NCI-H2196 (cell line): ENCODE data around the gene APCDD1L.
"Not testable (repeated sequence)": the region's sequence is repeated elsewhere in the genome, so short reads cannot be mapped to it uniquely, and the experiment has no call there.

Source experiments
- DNase-seq: peaks from one replicate; lab custom pipeline; 2025; ENCODE audit not compliant: unreplicated experiment; lab: John Stamatoyannopoulos, UW

Gene APCDD1L

DNA sequence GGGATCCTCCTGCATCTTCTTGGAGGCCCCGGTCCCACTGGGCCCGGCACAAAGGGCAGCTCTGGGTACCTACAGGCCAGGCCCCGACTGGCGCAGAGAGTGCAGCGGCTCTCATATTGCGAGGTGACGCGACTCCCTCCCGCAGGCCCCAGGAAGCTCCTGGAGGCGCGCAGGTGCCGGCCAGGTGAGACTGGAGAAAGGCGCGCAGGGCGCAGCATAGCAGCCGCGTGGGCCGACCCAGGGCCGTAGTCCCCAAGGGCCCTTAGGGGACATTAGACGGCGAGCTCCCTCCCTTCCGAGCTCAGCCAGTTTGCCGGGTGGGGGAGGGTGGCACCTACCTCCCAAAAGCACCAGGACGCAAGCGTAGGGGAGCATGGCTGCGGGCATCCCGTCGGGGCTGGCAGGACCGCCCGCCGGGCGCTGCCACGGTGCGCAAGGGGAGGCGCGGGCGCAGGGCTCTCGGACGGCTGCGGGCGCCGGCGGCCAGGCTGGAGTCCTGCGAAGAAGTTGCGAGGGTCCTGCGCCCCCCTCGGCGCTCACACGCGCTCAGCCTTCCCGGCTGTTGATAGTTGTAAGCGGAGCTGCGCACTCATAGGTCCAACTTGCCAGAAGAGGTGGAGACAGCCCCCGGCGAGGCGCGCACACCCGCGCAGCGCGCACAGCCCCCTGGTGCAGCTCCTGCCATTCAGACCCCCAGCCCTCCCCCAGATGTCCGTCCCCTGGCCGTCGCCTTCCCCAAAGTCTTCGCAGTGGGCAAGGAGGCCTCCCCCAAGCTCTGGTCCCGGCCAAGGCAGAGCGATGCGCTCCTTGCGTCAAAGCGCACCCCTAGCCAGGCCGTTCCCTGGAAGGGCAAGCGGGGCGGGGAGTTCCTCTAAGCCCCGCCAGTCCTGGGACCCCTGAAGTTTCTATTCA, 622 bp downstream of the APCDD1L start:
- DNase-seq: no peak

DNA sequence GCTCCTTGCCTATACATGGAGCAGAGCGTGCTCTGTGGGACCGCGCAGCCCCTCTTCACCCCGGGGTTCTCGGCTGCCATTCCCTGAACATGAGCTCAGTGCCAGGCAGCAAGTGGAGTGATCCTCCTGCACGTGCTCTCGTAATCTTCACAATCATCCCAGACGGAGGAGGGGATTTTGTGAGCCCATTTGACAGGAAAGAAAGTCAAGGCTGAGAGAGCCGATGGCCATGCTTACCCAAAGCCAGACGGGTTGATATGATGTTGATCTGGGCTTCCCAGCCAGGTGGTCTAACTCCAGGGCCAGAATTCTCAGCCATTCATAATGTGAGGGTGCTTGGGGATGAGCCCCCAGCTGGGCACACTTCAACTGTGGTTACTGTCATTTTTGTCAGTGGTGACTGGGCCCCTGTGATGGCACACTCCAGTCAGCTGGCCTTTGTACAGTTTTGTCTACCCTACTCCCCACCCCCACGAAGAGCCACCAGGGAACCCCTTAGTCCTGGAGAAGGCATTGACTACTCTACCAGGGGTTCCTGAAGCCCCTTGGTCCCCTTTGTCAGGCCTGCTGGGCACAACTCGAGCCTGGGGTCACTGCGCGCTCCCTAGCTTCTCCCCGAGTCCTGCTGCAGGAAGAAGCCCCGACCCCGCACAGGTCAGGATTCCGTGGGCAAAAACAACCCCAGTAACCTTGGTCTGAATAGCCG, 1.5 kb downstream of the APCDD1L start:
- DNase-seq: no peak

DNA sequence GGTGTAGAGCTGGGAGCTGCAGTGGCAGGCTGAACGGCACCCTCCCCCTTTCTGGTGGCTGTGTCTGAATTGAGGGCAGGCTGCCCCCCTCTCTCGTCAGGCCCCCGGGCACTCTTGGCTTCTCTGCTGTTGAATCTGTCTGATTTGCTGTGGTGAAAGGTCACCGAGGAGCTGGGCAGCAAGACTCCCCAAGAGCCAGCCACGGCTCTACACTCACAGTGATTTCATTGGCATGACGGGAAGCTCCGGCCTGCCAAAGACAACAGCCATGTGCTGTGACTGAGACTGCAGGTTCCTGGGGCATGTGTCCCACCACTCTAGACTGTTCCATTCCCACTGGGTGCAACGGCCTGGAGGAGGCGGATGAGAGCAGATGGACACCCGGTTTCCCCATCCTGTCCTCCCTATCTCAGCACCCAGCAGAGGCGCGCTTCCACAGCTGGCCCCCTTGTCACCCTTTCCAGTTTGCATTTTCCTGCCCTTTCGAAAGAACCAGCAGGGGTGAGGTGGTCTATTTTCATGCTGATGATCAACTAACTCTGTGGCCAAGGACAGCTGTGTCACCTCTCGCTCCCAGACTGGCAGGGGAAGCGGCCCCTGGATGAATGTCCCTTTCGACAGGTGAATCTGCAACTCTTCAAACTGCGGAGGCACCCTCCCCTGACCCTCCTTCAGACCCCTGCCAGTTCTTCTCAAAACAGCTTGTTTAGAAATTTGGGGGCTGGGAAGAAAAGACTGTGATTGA, 2.2 kb downstream of the APCDD1L start:
- no peak for DNase-seq

DNA sequence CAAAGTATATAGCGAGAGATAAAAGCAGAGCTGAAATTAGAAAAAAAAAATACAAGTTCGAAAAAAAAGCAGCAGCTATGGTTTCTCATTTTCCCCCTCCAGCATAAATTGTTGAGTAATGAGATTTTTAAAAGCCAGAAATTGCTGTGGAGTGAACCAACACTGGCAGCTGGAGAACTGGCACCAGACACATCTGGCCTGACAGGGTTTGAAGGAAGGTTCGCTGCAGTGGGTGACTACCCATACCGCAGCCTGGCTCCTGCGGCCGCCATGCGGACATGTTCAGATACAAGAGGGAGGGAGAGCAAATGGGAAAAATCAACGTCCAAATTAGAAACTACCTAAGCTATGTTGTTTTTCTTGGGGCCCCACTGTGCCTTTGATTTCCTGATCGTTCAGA, 3.3 kb downstream of the APCDD1L start:
- no peak for DNase-seq

DNA sequence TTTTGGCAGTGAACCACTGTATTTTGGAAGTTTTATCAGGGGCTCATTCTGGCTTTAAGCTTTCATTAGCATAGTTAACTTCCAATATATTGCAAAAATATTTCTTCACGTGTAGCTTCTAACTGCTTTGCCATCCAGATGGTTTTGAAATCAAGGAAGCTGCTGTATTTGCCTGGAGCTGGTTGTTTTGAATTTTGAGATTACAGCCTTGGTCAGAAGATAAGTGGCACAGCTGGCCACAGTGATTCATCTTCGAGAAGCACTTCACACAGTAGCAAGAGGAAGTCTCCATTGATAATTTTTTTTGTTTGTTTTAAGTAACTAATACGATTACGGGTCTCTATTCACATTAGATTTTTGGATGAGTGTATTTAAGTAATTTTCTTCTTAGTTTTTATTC, 3.8 kb downstream of the APCDD1L start:
- no peak for DNase-seq

DNA sequence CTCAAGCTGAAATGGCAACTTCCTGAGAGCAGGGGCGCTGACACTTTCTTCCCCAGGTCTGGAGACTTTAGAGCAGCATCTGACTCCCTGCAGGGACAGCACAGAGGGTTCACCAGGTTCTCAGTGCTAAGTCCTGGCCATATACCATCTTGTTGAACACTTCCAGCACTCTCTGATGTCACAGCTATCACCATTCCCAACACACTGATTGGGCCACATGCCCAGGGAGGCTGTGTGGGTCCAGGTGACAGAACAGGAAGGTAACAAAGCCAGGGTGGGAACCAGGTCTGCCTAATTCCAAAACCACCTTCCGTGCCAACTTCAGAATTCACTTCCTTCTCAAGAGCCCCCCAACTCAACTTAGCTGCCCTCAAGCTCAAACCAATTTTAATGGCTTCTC, 4.3 kb downstream of the APCDD1L start:
- no peak for DNase-seq

DNA sequence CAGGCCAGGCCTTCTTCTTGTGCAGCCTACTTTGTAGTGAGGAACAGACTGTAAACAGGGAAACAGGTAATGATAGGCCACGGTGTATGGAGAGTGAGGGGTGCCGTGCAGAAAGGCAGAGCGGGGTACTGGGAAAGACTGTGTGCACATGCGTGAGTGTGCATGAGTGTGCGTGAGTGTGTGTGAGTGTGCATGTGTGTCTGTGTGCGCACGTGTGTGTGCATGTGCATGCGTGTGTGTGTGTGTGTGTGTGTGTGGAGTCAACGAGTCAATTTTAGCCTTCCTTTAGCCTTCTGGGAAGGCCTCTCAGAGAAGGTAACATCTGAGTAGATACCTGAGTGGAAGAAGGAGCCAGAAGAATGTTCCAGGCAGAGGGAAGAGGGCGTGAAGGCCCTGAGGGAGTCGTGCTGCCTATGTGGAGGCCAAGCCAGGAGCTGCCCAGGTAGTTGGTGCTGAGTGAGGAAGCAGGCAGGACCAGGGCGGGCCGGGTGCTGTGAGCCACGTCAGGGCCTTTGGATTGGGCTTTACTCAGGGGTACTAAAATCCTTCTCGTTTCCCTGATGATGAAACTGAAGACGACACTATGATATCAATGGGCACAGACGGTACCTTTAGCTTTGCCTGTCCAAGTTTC, 6.3 kb downstream of the APCDD1L start:
- DNase-seq: no peak

DNA sequence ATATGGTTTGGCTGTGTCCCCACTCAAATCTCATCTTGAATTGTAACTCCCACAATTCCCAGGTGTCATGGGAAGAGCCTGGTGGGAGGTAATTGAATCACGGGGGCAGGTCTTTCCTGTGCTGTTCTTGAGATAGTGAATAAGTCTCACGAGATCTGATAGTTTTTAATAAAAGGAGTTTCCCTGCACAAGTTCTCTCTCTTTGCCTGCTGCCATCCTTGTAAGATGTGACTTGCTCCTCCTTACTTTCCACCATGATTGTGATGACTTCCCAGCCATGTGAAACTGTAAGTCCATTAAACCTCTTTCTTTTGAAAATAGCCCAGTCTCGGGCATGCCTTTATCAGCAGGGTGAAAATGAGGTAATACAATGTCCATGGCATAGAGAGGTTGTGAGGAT, 8.2 kb downstream of the APCDD1L start:
- not testable (repeated sequence) for DNase-seq

DNA sequence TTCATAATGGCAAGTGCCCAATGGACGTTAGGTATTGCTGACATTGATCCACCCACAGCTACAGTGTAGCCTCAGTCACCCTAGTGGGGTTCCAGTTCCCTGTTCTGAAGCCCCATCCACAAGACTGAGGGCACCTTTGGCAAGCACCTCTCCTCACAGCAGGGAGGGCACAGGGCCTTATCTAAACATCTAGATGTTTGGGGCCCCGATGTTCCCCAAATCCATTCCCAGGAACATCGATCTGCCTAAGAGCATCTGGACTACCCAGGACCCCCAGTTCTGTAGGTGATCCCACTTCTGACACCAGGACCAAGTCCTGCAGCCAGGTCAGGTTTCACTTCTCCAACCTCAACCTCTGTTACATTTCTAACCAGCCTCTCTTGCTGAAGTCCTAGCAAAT, 10.6 kb downstream of the APCDD1L start:
- DNase-seq: no peak

DNA sequence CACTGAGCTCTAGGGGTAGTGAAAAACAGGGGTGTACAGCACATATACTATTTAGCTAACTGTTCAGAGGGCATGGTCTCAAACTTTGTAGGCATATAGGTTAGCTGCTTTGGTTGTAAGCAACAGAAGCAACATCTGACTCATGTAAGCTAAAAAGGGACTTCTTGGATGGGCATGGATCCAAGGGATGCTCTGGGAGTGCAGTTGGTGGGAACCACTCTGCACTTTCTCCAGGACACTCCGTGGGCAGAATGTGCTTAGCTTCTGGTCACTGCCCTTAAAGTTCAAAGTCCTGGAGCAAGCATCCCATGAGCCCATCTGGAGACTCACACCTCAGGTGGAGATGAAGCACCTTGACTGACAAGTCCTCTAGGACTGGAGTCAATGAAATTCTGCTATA, 11.5 kb downstream of the APCDD1L start:
- no peak for DNase-seq

DNA sequence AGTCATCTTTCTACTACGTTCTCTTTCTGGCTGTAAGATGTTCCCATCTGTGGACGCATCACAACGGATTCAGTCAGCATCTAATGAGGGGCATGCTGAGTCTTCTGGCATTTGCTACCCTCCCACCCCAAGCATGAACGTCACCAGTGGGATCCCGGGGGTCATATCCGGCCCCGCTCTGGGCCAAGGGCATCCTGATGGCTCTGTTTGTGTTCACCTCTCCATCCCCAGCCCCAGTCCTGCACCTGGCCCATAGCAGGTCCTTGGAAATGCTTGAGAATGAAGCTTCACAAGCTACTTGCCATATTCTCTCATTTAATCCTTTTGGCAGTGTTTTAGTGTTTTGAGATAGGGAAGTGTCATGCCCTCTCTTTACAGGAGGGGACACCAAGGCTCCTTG, 14.9 kb downstream of the APCDD1L start:
- DNase-seq: no peak

DNA sequence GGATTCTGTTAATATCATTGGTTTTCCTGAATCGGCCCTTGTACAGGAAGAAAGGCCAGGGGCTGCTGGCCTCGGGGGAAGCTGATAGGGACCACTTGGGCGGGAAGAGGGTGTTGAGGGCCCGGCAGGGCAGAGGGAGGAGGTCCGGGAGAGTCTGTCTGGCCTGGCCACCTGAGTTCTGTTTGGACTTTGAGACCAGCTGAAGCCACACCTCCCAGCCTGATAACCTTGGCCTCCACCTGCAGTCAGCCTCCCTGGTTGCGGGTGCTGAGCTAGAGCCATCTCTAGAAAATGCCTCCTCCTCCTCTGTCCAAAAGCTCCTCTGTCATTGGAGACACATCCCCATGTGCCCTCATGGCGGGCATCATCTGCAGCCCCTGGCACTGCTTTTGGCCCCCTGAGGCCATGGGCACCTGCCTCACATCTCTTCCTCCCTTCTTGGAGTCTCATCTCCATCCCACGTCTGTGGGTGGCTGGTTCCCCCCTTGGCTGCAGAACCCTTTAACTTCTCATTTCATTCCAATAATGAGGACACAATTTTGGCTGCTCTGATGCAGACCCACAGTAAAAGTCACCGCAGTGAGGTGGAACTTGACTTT, 16.6 kb downstream of the APCDD1L start:
- no peak for DNase-seq

DNA sequence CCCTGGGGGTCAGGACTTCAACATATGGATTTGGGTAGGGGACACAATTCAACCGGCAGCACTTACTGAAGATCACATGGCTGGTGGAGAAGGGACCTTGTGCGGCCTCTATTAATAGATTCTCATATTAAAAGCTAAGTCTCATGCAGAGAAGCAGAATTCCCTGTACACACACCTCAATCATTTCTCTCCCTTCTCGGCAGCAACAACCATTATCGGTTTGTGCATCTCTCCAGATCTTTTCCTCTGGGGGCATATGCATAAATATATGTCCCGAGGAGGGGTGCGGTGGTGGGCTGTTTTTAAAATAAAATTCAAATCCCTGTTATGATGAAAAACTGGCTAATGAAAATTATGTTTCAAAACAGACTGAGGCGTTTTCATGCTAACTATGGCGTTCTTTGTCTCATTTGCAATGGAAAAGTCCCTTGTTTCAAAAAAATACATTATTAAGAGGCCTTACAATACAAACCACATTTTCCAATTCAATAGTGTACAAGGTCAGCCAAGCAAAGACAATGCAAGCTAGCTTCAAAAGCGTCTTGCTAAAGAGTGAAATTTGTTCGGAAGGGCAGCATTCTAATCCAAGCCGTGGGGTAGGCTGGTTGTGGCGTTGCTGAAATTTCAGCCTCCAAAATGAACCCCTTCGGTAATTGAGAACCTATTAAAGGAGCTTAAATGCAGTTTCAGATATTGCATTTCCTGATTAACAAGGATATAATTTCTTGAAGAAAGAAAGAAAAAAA, 17.3 kb downstream of the APCDD1L start:
- no peak for DNase-seq

DNA sequence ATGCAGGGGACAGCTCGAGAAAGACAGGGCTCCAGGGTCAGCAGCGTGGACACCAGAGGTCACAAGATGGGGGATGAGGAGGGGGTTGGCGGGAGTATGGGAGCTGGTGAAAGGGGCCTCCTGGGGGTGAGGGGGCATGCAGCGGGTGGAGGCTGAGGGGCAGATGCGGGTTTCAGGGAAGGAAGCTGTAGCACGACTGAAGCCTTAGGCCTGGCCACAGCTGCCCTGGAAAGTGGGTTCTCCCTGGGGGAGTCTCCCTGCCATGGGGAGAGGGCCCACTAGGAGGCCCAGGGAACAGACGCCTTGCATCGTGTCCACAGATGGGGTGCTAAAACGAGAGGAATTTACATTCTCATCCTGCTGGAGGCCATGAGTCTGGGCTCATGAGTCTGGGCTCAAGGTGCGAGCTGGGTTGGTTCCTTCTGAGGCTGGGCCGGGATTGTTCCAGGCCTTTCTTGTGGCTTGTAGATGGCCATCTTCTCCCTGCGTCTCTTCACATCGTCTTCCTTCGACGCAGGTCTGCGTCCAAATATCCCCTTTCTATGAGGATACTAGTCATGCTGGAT, 18.0 kb downstream of the APCDD1L start:
- DNase-seq: no peak

DNA sequence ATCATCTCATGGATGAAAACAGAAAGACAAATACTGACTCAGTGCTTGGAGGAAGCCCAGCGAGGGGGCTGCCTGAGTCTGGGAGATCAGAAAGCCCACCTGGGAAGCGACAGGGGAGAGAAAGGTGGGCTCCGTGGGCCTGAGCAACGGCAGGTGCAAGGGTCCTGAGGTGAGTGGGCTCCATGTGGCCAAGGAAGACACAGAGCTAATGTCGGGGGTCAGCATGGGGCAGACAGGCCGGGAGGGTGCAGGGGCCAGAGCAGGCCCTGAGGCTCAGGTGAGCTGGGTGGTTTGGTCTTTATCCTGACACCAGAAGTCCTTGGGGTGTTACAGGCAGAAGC, 18.8 kb downstream of the APCDD1L start:
- DNase-seq: no peak

DNA sequence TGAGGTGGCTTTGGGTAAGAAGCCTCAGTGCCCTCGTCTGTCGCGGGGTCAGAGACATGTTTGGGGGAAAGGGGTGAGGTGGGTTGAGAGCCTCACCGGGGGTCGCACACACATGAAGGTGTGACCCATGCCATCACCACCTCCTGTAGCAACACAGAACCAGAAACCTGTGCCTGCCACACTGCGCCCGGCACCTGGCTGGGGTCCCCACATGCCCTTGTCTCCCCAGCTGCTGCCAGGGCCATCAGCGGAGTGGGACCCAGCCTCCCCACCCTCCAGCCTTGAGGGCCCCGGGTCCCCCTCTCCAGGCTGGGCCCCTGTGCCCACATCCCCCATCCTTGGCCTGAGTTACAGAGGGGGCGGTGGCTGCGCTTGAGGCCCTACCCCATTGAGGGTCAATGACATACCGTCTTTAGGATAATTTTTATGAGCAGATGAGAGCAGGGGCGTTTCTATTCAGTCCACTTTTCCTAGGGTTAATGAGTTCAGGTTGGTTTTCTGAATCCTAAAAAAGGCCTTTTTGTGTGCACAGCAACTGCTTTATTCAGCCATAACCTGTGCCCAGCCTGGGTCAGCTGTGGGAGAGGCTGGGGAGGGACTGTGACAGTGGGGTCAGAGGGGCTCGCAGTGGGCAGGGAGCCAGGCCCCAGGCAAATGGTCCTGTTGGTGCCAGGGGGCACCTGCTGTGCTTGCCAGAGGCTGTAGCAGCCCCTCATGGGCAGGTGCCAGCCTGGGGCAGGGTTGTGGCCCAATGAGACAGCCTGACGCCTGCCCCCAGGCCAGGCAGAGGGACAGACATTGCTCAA, 19.4 kb downstream of the APCDD1L start:
- DNase-seq: no peak

DNA sequence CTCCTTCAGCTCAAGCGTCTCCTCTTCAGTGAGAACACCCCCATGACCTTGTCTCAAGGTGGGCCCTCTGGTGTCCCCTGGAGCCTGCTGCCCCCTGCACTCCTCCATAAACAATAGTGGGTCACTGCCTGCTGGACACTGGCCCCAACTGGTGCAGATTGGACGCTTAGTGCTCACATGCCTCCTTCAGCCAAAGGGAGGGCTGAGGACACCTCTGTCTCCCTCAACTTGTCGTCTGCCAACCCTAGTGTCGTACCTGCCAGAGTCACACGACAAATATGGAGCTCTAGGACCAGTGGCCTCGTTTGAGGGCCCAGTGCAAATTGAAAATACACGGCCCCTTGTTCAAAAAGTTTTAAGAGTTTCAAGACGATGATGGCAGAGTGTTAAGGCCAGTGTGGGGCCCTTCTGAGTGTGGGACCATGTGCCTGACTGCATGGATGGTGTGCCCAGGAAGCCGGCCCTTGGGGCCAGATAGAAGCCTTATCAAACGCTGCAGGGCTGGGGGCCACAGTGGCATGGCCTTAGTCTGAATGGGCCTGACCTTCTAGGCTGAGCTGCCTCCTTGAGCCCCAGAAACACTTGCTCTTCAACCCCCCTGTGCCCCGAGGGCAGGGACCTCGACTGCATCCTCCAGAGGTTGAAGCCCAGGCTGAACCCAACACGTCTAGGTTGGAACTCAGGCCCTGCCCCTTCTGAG, 20.1 kb downstream of the APCDD1L start:
- no peak for DNase-seq

DNA sequence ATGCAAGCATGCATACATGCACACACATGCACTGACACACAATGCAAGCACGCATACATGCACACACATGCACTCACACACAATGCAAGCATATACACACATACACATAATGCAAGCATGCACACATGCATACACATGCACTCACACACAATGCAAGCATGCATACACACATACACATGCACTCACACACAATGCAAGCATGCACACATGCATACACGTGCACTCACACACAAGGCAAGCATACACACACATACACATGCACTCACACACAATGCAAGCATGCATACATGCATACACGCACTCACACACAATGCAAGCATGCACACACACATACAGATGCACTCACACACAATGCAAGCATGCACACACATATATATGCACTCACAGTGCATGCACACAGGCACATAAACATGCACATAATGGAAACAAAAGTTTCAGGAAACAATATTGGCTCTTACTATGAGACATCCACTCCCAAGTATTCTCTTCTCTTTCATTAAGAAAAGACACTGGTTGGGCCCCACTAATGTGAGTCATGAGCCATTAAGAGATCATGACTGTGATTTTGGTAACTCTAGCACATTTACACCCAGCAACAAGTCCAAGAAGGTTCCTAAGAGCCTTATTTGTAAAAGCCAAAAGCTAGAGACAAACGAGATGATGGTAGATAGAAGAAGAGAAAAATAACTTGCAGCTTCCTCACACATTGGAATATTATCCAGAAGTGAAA, 22.2 kb downstream of the APCDD1L start:
- no peak for DNase-seq
